GM13977 (cell line): Measurements from ENCODE around the gene ZNF75A.

Experiments used
- DNase-seq: peaks from one replicate; pipeline ENCODE4 v3.0.0; 2012; ENCODE audit warnings: low spot score
- CTCF ChIP-seq: IDR thresholded peaks from 2 replicates; pipeline ENCODE4 v1.5.1; 2012; ENCODE audit warnings: mild to moderate bottlenecking, control low read depth; ENCODE audit not compliant: insufficient read depth; ENCODE audit errors: extremely low read depth, missing control alignments
- in situ Hi-C: fragments of 300-500 bp; cut with MboI; formaldehyde crosslinking; loops from one replicate; pipeline ENCODE4 v1.12.0; 2022; ENCODE audit warnings: low sequenced_read_pairs, low pct_unique_long_range_greater_than_20kb, mixed read lengths, inconsistent platforms; ENCODE audit not compliant: unreplicated experiment

The ZNF75A gene

GRCh38 chr16:3289998-3290673 is 15.2 kb upstream of the ZNF75A start:
- no peak for DNase-seq
- TF ChIP-seq CTCF, result no peak
- in situ Hi-C loops, result no loop called here

GRCh38 chr16:3292604-3293003 is 12.7 kb upstream of the ZNF75A start:
- in situ Hi-C loops, result no loop called here
- no peak for DNase-seq
- TF ChIP-seq CTCF, result no peak

- TF ChIP-seq CTCF, result no peak
- DNase-seq, result no peak
- in situ Hi-C loops, result no loop called here
These were observed 10.1 kb upstream of the ZNF75A start for GRCh38 chr16:3295209-3295608.

GRCh38 chr16:3295783-3296182 is 9.5 kb upstream of the ZNF75A start:
- no peak for DNase-seq
- in situ Hi-C loops, result no loop called here
- TF ChIP-seq CTCF, result no peak

- in situ Hi-C loops, result no loop called here
- no peak for TF ChIP-seq CTCF
- no peak for DNase-seq
These were observed 927 bp upstream of the ZNF75A start for GRCh38 chr16:3304370-3304769.

GRCh38 chr16:3306078-3306477 is 781 bp downstream of the ZNF75A start:
- no peak for TF ChIP-seq CTCF
- DNase-seq, result no peak
- in situ Hi-C loops, result no loop called here
